Lower leg skin (tissue), 3 donors: Measurements from ENCODE around the gene NPAS3.

Source experiments
- POLR2A ChIP-seq, 2 donors: fragments of 450-650 bp; IDR thresholded peaks; one replicate each; pipeline ENCODE4 v1.6.1; 2016 to 2017; ENCODE audit warnings: antibody characterized with exemption in 2 of 2, mild to moderate bottlenecking in 1 of 2, moderate library complexity in 1 of 2
- TF ChIP-seq, protein P1 (sequence below), 3 donors: fragments of 450-650 bp; IDR thresholded peaks; one replicate each; pipeline ENCODE4 v1.5.1; 2016; ENCODE audit warnings: antibody characterized with exemption in 3 of 3, mild to moderate bottlenecking in 3 of 3, moderate library complexity in 2 of 3

DNA sequence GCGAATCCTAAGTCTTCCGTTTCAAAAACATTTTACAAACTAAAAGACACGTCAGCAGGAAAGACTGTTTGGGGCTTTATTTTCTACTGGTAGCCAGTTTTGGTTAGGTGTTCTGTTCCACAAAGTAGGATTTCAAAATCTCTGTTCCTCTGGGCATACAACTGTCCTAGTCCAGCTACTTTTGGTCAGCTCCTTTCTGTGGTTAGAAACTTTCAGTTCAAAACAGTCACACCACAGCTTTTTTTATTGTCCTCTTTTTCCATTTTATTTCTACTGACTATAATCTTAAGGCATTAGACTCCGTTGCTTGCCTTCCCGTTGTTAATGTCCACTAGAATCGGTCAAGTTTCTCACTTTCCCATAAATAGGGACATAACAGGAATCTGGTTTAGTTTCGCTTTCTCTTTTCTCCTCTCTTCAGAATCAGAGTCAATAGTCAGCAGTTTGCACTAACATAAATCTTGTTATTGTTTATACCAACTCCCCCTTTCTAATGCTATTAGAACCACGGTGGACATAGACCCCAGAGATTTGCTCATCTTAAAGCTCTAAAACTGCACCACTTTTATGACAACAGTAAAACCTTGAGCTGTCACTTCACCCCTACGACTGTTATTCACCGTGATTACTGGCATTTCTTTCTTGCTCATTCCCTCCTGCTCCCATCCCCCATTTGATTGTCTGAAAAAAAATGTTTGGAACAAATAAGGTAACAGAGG, 41.5 kb upstream of the NPAS3 start:
- no peak for TF ChIP-seq POLR2A (IDR thresholded peaks at IDR 0.05)
- TF ChIP-seq, protein P1, sequence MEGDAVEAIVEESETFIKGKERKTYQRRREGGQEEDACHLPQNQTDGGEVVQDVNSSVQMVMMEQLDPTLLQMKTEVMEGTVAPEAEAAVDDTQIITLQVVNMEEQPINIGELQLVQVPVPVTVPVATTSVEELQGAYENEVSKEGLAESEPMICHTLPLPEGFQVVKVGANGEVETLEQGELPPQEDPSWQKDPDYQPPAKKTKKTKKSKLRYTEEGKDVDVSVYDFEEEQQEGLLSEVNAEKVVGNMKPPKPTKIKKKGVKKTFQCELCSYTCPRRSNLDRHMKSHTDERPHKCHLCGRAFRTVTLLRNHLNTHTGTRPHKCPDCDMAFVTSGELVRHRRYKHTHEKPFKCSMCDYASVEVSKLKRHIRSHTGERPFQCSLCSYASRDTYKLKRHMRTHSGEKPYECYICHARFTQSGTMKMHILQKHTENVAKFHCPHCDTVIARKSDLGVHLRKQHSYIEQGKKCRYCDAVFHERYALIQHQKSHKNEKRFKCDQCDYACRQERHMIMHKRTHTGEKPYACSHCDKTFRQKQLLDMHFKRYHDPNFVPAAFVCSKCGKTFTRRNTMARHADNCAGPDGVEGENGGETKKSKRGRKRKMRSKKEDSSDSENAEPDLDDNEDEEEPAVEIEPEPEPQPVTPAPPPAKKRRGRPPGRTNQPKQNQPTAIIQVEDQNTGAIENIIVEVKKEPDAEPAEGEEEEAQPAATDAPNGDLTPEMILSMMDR (IDR thresholded peaks at IDR 0.05): no peak
